SK-N-SH (cell line): Measurements from ENCODE around the gene HSD11B1. TPM values are rescaled to one million over a fixed set of nuclear protein-coding genes. Genes with fewer than 3 reads are reported as not detected.

ENCODE experiments used
- CTCF ChIA-PET: fragments of 300-600, 350-600 bp; formaldehyde crosslinking; extraction: SDS; loops from one replicate; lab custom pipeline; 2021; lab: Yijun Ruan, JAX
- POLR2A ChIA-PET: fragments of 350-600 bp; sonication (Branson Sonifier 250); formaldehyde crosslinking; extraction: SDS; loops from one replicate; lab custom pipeline; 2020; ENCODE audit warnings: antibody characterized with exemption, inconsistent platforms; lab: Yijun Ruan, JAX
- DNase-seq: peaks from one replicate; pipeline ENCODE4 v3.0.0; 2012
- H2AFZ ChIP-seq: fragments of 200-600 bp; sonication (generic); 2 replicates; pipeline ENCODE4 v1.8.1; 2016; ENCODE audit warnings: antibody characterized with exemption, mild to moderate bottlenecking, low read depth
- H3F3A ChIP-seq: fragments of 200-600 bp; sonication (generic); replicated peaks from 2 replicates; pipeline ENCODE3; 2016; ENCODE audit warnings: antibody characterized with exemption, mild to moderate bottlenecking; ENCODE audit not compliant: insufficient read depth
- H3K27ac ChIP-seq, 2 experiments: fragments of 200-500 bp in 1 of 2; fragments of 200-600 bp in 1 of 2; sonication (Bioruptor generic) in 1 of 2; sonication (generic), shearing (Covaris generic) in 1 of 2; 2 replicates each; pipeline versions ENCODE4 v1.5.1 to v1.6.1; 2014 to 2016; ENCODE audit warnings: low read depth in 2 of 2, inconsistent platforms in 1 of 2, low read length in 1 of 2, mild to moderate bottlenecking in 1 of 2, mixed read lengths in 1 of 2
- H3K27me3 ChIP-seq: fragments of 200-600 bp; sonication (generic), shearing (Covaris generic); 2 replicates; pipeline ENCODE4 v1.6.1; 2016; ENCODE audit warnings: mixed run types; ENCODE audit not compliant: insufficient read depth
- H3K36me3 ChIP-seq, 2 experiments: fragments of 200-500 bp in 1 of 2; fragments of 200-600 bp in 1 of 2; sonication (Bioruptor generic) in 1 of 2; sonication (generic) in 1 of 2; replicated peaks in 1 of 2; 2 replicates each; pipeline versions ENCODE3 to v1.5.1; 2014 to 2016; ENCODE audit warnings: low read length in 1 of 2, mild to moderate bottlenecking in 1 of 2; ENCODE audit not compliant: insufficient read depth in 2 of 2, control insufficient read depth in 1 of 2
- H3K4me1 ChIP-seq, 2 experiments: fragments of 200-500 bp in 1 of 2; fragments of 200-600 bp in 1 of 2; sonication (Bioruptor generic) in 1 of 2; sonication (generic), shearing (Covaris generic) in 1 of 2; 2 replicates each; pipeline versions ENCODE4 v1.5.1 to v1.6.1; 2014 to 2016; ENCODE audit warnings: low read depth in 1 of 2, low read length in 1 of 2, mixed run types in 1 of 2; ENCODE audit not compliant: insufficient read depth in 2 of 2, control insufficient read depth in 1 of 2
- H3K4me2 ChIP-seq: fragments of 200-600 bp; sonication (generic), shearing (Covaris generic); 2 replicates; pipeline ENCODE4 v1.6.1; 2017; ENCODE audit warnings: mixed run types
- H3K4me3 ChIP-seq, 2 experiments: fragments of 200-500 bp in 1 of 2; fragments of 200-600 bp in 1 of 2; sonication (Bioruptor generic) in 1 of 2; sonication (generic), shearing (Covaris generic) in 1 of 2; 2 replicates each; pipeline versions ENCODE4 v1.5.1 to v1.8.1; 2014 to 2016; ENCODE audit warnings: low read depth in 2 of 2, inconsistent platforms in 1 of 2, low read length in 1 of 2, mild to moderate bottlenecking in 1 of 2, mixed read lengths in 1 of 2, moderate library complexity in 1 of 2
- H3K79me2 ChIP-seq: fragments of 200-600 bp; sonication (generic); 2 replicates; pipeline ENCODE4 v1.8.1; 2017; ENCODE audit warnings: mild to moderate bottlenecking; ENCODE audit not compliant: insufficient read depth
- H3K9ac ChIP-seq: fragments of 200-600 bp; sonication (generic); 2 replicates; pipeline ENCODE4 v1.6.1; 2017; ENCODE audit warnings: mixed run types
- H3K9me2 ChIP-seq: fragments of 200-600 bp; sonication (generic); 2 replicates; pipeline ENCODE4 v1.6.1; 2017; ENCODE audit warnings: mixed run types
- H3K9me3 ChIP-seq: fragments of 200-600 bp; sonication (generic); 2 replicates; pipeline ENCODE4 v1.6.1; 2017; ENCODE audit warnings: mixed run types, mild to moderate bottlenecking, moderate library complexity
- H4K20me1 ChIP-seq: fragments of 200-600 bp; sonication (generic); 2 replicates; pipeline ENCODE4 v1.6.1; 2017; ENCODE audit warnings: mild to moderate bottlenecking, mixed run types; ENCODE audit not compliant: insufficient read depth
- CTCF ChIP-seq: fragments of 200-600 bp; sonication (generic); IDR thresholded peaks from 2 replicates; pipeline ENCODE4 v1.6.1; 2017; ENCODE audit warnings: antibody characterized with exemption, mild to moderate bottlenecking, moderate library complexity
- EP300 ChIP-seq, 2 experiments: IDR thresholded peaks; 2 replicates each; pipeline versions ENCODE4 v1.4.0 to v1.6.1; 2012; ENCODE audit warnings: borderline replicate concordance in 1 of 2, low read depth in 1 of 2, low read length in 1 of 2
- FOSL2 ChIP-seq: IDR thresholded peaks from 2 replicates; pipeline ENCODE4 v1.4.0; 2012; ENCODE audit warnings: low read depth, mild to moderate bottlenecking, moderate library complexity, borderline replicate concordance
- JUND ChIP-seq: IDR thresholded peaks from 2 replicates; pipeline ENCODE4 v1.4.0; 2012
- NFIC ChIP-seq: IDR thresholded peaks from 2 replicates; pipeline ENCODE4 v1.4.0; 2012; ENCODE audit warnings: borderline replicate concordance
- POLR2AphosphoS5 ChIP-seq: IDR thresholded peaks from 2 replicates; pipeline ENCODE4 v1.6.1; 2012; ENCODE audit warnings: low read depth, low read length
- RAD21 ChIP-seq: IDR thresholded peaks from 2 replicates; pipeline ENCODE4 v1.6.1; 2012; ENCODE audit warnings: mild to moderate bottlenecking, low read length
- REST ChIP-seq: IDR thresholded peaks from 2 replicates; pipeline ENCODE4 v1.6.1; 2012; ENCODE audit warnings: mild to moderate bottlenecking, low read depth, low read length, moderate library complexity
- RXRA ChIP-seq: IDR thresholded peaks from 2 replicates; pipeline ENCODE4 v1.4.0; 2012; ENCODE audit warnings: low read depth, mild to moderate bottlenecking, borderline replicate concordance
- SMC3 ChIP-seq: IDR thresholded peaks from 2 replicates; pipeline ENCODE4 v1.6.1; 2012; ENCODE audit warnings: low read depth, low read length, improper control_type of control experiment
- TAF1 ChIP-seq: IDR thresholded peaks from 2 replicates; pipeline ENCODE4 v1.6.1; 2012; ENCODE audit warnings: low read depth, mild to moderate bottlenecking, low read length, moderate library complexity, borderline replicate concordance
- TCF12 ChIP-seq: IDR thresholded peaks from 2 replicates; pipeline ENCODE4 v1.4.0; 2012
- TEAD4 ChIP-seq: IDR thresholded peaks from 2 replicates; pipeline ENCODE4 v1.4.0; 2012; ENCODE audit warnings: mild to moderate bottlenecking, borderline replicate concordance; ENCODE audit not compliant: insufficient read depth
- USF1 ChIP-seq: IDR thresholded peaks from 2 replicates; pipeline ENCODE4 v1.4.0; 2012; ENCODE audit warnings: low read depth, borderline replicate concordance
- USF2 ChIP-seq: fragments of 150-350 bp; IDR thresholded peaks from 2 replicates; pipeline ENCODE4 v1.6.1; 2017; ENCODE audit warnings: antibody characterized with exemption, low read length, low read depth, borderline replicate concordance
- YY1 ChIP-seq: IDR thresholded peaks from 2 replicates; pipeline ENCODE4 v1.4.0; 2012; ENCODE audit warnings: low read depth, mild to moderate bottlenecking
- WGBS: methylation state at CpG from one replicate; pipeline ENCODE4 v1.1.6; 2017; ENCODE audit warnings: low lambda C conversion rate; 5-methylcytosine and 5-hydroxymethylcytosine counted together
- polyA plus RNA-seq, 3 experiments: library from polyadenylated mRNA; depleted of rRNA; stranded (reverse); fragments of >200 nt; gene quantifications; 2 replicates each; pipeline ENCODE4 v1.2.3, GENCODE V29; 2012

HSD11B1 gene
- polyA plus RNA-seq, 1 of the 3 experiments (the other 2 are of a cell fraction) = 0.23 TPM

GRCh38 chr1:209723756-209724693 lies 19.4 kb downstream of the HSD11B1 start:
- Histone ChIP-seq H3K4me3 (no peak overlapping the region), H3K79me2 (no peaks in the 10 kb centered on the region), H3K9me2 (no peaks in the 10 kb centered on the region), H4K20me1 (no peaks in the 10 kb centered on the region), H3K4me2 (no peak overlapping the region), H3K4me1 (peaks cover 0 to 14% of the 10 kb centered on the region in 2 experiments; a peak in 1 of 4 replicates), H3K36me3 (no peaks in the 10 kb centered on the region)
- CTCF ChIA-PET = interaction anchor here (0.6 to 2.9 kb wide), 4 partner anchors 13 to 155 kb away, joined by 3 to 8 read pairs (median 5); no protein-coding TSS in a partner anchor
- WGBS = 62% methylated on average over 3 of the region's 3 CpGs
- TF ChIP-seq RAD21 = no peak
- no peak for TF ChIP-seq REST
- no peak for TF ChIP-seq TEAD4
- no peak for TF ChIP-seq USF1
- TF ChIP-seq FOSL2 = no peak
- TF ChIP-seq TCF12 = no peak
- no peak for TF ChIP-seq USF2
- TF ChIP-seq, all 33 proteins: peak for 0
- Histone ChIP-seq H2AFZ (no peak overlapping the region), H3K27me3 (no peaks in the 10 kb centered on the region), H3K9me3 (no peaks in the 10 kb centered on the region), H3F3A (peaks cover 31% of the 10 kb centered on the region), H3K27ac (no peak overlapping the region), H3K9ac (no peak overlapping the region)
- POLR2A ChIA-PET = no interaction called here
- DNase-seq = no peak

- no peaks in the 10 kb centered on the region for H3K36me3 ChIP-seq
- H3K9me2 ChIP-seq = no peaks in the 10 kb centered on the region
- WGBS = 49% methylated on average over 2 of the region's 2 CpGs
- ChIA-PET CTCF (interaction anchor here (0.7 to 1.7 kb wide), 4 partner anchors 18 to 158 kb away, joined by 3 to 6 read pairs (median 3); no protein-coding TSS in a partner anchor), POLR2A (no interaction called here)
- no peak overlapping the region for H3K27ac ChIP-seq
- H3K79me2 ChIP-seq = no peaks in the 10 kb centered on the region
- no peak for DNase-seq
- 0 out of 4 replicates have a peak, but pooled peaks cover 0 to 2% of the 10 kb centered on the region in 2 experiments for H3K4me1 ChIP-seq
- no peak overlapping the region for H3K9ac ChIP-seq
- no peak overlapping the region for H3K4me2 ChIP-seq
- H3F3A ChIP-seq = peaks cover under 1% of the 10 kb centered on the region
- H3K9me3 ChIP-seq = no peaks in the 10 kb centered on the region
- no peaks in the 10 kb centered on the region for H3K27me3 ChIP-seq
- H2AFZ ChIP-seq = no peak overlapping the region
- no peaks in the 10 kb centered on the region for H4K20me1 ChIP-seq
- H3K4me3 ChIP-seq = no peak overlapping the region
- TF ChIP-seq JUND (no peak), TAF1 (no peak), POLR2AphosphoS5 (no peak), RXRA (no peak), EP300 (IDR thresholded peaks at IDR 0.05; ENCODE audit: borderline replicate concordance in 1 of 2, low read depth in 1 of 2, low read length in 1 of 2) (no peak), CTCF (no peak), NFIC (no peak), YY1 (no peak), USF1 (no peak), SMC3 (no peak)
Observed at GRCh38 chr1:209727286-209727685, 22.6 kb downstream of the HSD11B1 start.
